CD4-positive, alpha-beta T cell treated with Interleukin-6 for 4 hours (primary cell): Measurements from ENCODE around the gene PXDN.
"Not testable (repeated sequence)": the region's sequence is repeated elsewhere in the genome, so short reads cannot be mapped to it uniquely, and the experiment has no call there.

Source experiments
- DNase-seq: peaks from one replicate; pipeline ENCODE4 v3.0.0-alpha.2; 2020; ENCODE audit warnings: mixed read lengths

Gene PXDN

GRCh38 chr2:1777156-1777555 is 32.8 kb upstream of the PXDN start:
- no peak for DNase-seq

GRCh38 chr2:1775511-1776035 is 31.3 kb upstream of the PXDN start:
- no peak for DNase-seq

- no peak for DNase-seq
These were observed 30.6 kb upstream of the PXDN start for GRCh38 chr2:1774929-1775328.

DNA sequence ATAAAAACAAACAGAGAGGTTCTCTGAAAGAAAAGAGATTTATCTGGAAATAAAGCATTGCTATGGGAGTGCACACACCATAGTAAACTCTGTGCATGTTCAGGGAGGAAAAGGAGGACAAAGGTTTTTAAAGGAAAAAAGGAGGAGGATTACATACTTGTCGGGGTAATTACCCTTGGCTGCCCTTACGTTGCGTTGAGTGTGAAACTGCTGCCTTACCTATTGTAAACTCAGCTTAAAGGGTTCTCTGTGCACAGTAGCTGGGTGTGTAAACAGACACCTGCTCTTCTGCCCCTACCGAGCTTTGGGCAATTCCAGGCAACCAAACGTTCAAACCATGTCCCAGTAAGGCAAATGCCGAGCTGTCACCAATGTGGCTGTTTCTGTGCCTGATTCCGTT is 29.6 kb upstream of the PXDN start:
- no peak for DNase-seq

- no peak for DNase-seq
These were observed 28.4 kb upstream of the PXDN start for GRCh38 chr2:1772471-1773267.

GRCh38 chr2:1771626-1772280 is 27.4 kb upstream of the PXDN start:
- DNase-seq: no peak

DNA sequence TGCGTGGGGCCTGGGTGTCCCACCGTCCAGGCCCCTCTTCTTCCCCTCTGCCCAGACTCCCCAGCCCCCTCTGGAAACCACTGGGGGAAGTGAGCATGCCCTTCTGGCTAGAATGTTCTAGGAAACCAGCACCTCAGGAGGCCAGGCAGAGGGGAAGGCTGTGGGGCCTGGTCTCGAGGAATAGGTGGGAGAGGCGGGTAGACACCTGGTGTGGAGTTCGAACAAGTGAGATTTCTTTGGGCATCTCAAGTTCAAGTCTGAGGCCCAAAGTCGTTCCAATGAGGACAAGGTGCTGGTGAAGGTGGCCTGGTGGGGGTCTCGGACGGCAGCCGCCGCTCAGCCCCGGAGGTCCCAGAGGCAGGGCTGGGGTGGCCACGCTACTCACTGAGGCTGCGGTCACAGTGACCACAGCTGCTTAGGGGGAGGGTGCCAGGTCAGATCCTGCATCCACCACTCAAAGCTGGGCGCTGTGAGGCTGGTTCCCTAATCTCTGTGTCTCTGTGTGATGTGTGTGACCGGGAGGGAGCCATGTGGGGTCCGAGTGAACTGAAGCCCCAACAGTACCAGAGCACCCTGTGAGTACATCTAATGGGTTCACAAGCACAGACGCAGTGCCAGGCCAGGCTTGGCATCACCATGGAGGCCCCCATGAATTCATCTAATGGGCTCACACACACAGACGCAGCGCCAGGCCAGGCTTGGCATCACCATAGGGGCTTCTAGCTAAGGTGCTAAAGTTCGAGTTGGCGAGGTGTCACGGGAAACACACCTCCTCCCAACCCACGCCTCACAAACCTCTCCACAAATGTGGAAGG is 26.5 kb upstream of the PXDN start:
- DNase-seq: no peak

DNA sequence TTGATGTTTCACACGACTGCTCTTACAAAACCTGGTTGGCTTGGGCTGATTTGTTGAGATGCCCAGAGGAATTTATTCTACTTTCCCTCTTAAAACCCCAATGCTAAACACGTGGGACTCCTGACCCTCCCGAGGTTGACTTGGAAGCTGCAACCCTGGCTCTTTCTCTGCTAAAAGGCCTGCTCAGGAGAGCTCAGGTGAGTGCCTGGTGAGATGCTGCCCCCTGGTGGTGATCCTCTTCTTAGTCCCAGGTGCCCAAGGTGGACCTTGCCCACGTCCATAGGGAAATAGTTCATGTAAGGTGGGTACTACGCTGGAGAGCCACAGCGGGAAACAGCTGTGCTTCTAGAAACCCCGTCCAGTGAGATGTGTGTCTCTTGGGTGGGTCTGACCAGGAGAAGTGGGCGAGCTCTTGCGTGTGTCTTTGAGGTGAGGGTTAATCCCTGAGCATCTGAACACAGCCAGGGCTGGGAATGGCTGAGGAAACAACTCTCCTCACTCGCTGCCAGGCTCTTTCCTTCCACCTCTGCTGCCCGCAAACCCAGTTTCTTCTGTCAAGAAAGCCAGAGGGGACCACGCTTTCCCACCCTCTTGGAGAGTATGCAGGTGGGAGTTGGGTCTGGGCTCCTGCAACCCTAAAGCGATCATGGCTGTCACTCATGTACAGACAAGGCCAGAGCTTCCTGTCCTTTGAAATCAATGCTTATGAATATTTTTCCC is 25.5 kb upstream of the PXDN start:
- DNase-seq: peak; percentile 55

DNA sequence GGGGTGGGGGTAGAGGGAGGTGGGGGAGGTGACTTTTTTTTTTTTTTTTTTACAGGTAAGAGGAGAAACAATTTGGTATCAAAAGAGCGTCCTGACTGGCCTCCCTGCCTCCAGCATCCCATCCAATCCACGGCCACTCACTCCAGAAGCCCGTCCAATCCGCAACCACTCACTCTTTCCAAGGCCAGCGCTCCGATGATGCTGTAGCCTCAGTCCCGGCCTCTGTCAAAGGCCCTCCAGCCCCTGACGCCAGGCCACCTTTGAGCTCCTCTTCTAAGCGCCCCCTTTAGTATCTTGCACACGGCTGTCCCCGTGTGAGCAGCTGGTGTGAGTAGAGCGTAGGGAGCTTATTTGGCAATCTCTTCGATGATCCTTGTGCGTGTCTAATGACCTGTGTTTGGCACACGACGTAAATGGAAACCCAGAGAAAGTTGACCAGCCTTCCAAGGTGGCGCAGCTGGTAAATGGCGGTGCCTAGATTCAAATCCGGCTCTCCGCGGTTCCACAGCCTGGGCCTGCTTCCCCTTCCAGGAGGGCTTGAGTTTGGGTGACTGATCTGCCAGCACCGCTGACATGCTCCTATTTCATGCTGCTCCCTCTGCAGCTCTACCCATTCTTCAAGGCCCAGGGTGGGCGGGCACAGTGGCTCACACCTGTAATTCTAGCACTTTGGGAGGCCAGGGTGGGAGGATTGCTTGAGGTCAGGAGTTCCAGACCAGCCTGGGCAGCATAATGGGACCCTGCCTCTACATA is 23.8 kb upstream of the PXDN start:
- no peak for DNase-seq

- no peak for DNase-seq
These were observed 22.8 kb upstream of the PXDN start for GRCh38 chr2:1766851-1767811.

GRCh38 chr2:1766425-1766824 is 22.1 kb upstream of the PXDN start:
- no peak for DNase-seq

DNA sequence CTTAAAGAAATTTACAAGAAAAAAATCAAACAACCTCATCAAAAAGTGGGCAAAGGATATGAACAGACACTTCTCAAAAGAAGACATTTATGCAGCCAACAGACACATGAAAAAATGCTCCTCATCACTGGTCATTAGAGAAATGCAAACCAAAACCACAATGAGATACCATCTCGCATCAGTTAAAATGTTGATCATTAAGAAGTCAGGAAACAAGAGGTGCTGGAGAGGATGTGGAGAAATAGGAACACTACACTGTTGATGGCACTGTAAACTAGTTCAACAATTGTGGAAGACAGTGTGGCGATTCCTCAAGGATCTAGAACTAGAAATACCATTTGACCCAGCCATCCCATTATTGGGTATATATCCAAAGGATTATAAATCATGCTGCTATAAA is 20.9 kb upstream of the PXDN start:
- DNase-seq: not testable (repeated sequence)

GRCh38 chr2:1759611-1759930 is 15.3 kb upstream of the PXDN start:
- DNase-seq: no peak

GRCh38 chr2:1758774-1759610 is 14.7 kb upstream of the PXDN start:
- no peak for DNase-seq

GRCh38 chr2:1758171-1758570 is 13.9 kb upstream of the PXDN start:
- DNase-seq: no peak

- DNase-seq: no peak
These were observed 13.3 kb upstream of the PXDN start for GRCh38 chr2:1757567-1757966.

DNA sequence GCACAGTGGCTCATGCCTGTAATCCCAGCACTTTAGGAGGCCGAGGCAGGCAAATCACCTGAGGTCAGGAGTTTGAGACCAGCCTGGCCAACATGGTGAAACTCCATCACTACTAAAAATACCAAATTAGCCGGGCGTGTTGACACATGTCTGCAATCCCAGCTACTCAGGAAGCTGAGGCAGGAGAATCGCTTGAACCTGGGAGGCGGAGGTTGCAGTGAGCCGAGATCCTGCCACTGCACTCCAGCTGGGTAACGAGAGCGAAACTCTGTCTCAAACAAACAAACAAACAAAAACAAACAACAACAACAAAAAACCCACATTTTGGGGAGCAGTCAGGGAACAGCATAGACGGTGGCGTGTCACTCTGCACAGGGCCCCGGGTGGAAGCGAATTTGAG is 12.8 kb upstream of the PXDN start:
- DNase-seq: not testable (repeated sequence)

DNA sequence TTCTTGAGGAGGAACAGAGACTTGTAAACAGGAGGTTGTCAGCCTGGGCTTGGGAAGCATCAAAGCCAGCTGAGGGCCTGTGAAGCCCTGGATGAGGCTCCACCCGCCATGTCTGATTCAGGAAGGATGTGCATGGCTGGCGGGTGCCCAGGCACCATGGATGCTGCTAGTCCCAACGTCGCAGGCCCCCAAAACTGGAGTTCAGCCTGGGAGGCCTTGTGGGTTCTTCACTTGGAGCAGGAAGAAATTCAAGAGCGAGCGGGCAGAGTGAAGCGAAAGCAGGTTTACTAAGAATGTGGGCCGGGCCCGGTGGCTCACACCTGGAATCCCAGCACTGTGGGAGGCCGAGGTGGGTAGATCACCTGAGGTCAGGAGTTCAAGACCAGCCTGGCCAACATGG is 12.1 kb upstream of the PXDN start:
- no peak for DNase-seq

DNA sequence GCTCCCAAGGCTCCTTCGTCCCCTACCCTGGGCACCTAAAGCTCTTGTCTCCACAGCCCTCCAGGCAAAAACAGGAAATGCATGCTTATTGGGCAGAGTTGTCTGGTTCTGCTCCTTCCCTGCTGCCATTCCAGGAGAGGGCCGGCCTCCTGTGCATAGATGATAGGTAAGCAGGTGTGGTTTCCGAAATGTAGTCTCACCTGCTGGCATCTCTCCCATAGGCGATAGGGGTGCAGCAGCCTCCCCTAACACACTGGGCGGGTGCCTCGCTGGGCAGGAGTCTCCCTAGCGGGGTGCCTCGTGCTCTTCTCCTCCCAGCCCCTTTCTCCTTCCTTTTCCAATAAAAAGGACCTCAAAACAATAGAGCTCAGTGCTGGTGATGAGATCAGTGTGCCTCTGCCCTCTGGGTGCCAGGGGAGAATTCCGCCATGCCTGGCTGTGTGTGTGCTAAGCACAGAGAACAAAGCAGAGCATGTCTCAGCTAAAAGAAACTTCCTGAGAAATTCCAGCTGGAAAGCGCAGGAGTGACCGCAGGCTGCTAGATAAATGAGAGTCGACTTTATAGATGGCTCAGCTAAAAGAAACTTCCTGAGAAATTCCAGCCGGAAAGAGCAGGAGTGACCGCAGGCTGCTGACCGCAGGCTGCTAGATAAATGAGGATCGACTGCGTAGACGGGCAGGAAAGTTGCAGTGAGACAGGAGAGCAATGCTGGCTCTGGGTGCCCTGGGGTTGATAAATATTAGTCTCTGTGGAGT is 11.3 kb upstream of the PXDN start:
- no peak for DNase-seq
